HUES48 (cell line): ENCODE results near the gene PRR30.

Experiments used
- H3K27ac ChIP-seq: one replicate; pipeline ENCODE4 v1.7.0; 2013; ENCODE audit warnings: low read depth, low read length, inconsistent platforms
- H3K27me3 ChIP-seq: 2 replicates; pipeline ENCODE4 v1.6.1; 2013; ENCODE audit warnings: mild to moderate bottlenecking, low read length; ENCODE audit not compliant: control insufficient read depth, insufficient read depth
- H3K36me3 ChIP-seq: 2 replicates; pipeline ENCODE4 v1.6.1; 2013; ENCODE audit warnings: low read length; ENCODE audit not compliant: control insufficient read depth, insufficient read depth
- H3K4me1 ChIP-seq: 2 replicates; pipeline ENCODE4 v1.6.1; 2013; ENCODE audit warnings: mild to moderate bottlenecking, low read length; ENCODE audit not compliant: control insufficient read depth, insufficient read depth
- H3K4me3 ChIP-seq: 2 replicates; pipeline ENCODE4 v1.5.1; 2013; ENCODE audit warnings: mild to moderate bottlenecking, low read depth, low read length
- H3K9ac ChIP-seq: 2 replicates; pipeline ENCODE4 v1.6.1; 2013; ENCODE audit warnings: mild to moderate bottlenecking, low read depth, low read length, moderate library complexity
- H3K9me3 ChIP-seq: 2 replicates; pipeline ENCODE4 v1.6.1; 2013; ENCODE audit warnings: low read length; ENCODE audit not compliant: control insufficient read depth, insufficient read depth

PRR30 gene

DNA sequence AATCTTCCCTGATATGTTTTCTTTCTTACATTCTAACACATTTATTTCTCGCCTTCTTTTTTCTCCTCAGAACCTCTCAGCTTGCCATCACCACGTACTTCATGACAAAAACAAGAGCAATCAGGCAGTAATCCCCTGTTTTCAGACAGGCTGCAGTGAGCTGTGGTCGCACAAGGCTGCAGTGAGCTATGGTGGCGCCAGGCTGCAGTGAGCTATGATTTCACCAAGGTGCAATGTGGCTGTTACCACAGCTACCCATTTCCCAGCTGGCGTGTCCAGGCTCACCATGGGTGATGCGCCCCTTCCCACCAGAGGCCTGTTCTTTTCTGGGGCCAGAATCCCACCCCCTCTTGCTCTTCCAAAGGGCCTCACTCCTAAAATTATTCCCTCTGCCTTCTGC, 35.4 kb upstream of the PRR30 start:
- H3K9ac ChIP-seq: no peak overlapping the region
- no peak overlapping the region for H3K4me3 ChIP-seq
- H3K27me3 ChIP-seq: no peaks in the 10 kb centered on the region; the same call in 1 of the 2 replicates
- no peak overlapping the region for H3K27ac ChIP-seq
- H3K36me3 ChIP-seq: no peaks in the 10 kb centered on the region
- H3K9me3 ChIP-seq: no peaks in the 10 kb centered on the region
- no peaks in the 10 kb centered on the region for H3K4me1 ChIP-seq

- no peak overlapping the region for H3K27ac ChIP-seq
- H3K4me1 ChIP-seq: no peaks in the 10 kb centered on the region
- no peaks in the 10 kb centered on the region; the same call in 1 of the 2 replicates for H3K27me3 ChIP-seq
- H3K4me3 ChIP-seq: no peak overlapping the region
- H3K9ac ChIP-seq: no peak overlapping the region
- H3K36me3 ChIP-seq: no peaks in the 10 kb centered on the region
- H3K9me3 ChIP-seq: no peaks in the 10 kb centered on the region
Observed at GRCh38 chr2:27171351-27171848, 32.2 kb upstream of the PRR30 start.

GRCh38 chr2:27170581-27171337, 31.5 kb upstream of the PRR30 start:
- Histone ChIP-seq H3K4me1 (no peaks in the 10 kb centered on the region), H3K27ac (no peak overlapping the region), H3K36me3 (no peaks in the 10 kb centered on the region), H3K27me3 (no peaks in the 10 kb centered on the region; the same call in 1 of the 2 replicates), H3K4me3 (no peak overlapping the region), H3K9me3 (no peaks in the 10 kb centered on the region), H3K9ac (no peak overlapping the region)

GRCh38 chr2:27164960-27165763, 26.0 kb upstream of the PRR30 start:
- Histone ChIP-seq H3K27me3 (no peaks in the 10 kb centered on the region), H3K4me1 (no peaks in the 10 kb centered on the region), H3K36me3 (no peaks in the 10 kb centered on the region), H3K9me3 (peaks cover 4% of the 10 kb centered on the region; the same call in 1 of the 2 replicates), H3K4me3 (no peak overlapping the region), H3K9ac (no peak overlapping the region), H3K27ac (no peak overlapping the region)

DNA sequence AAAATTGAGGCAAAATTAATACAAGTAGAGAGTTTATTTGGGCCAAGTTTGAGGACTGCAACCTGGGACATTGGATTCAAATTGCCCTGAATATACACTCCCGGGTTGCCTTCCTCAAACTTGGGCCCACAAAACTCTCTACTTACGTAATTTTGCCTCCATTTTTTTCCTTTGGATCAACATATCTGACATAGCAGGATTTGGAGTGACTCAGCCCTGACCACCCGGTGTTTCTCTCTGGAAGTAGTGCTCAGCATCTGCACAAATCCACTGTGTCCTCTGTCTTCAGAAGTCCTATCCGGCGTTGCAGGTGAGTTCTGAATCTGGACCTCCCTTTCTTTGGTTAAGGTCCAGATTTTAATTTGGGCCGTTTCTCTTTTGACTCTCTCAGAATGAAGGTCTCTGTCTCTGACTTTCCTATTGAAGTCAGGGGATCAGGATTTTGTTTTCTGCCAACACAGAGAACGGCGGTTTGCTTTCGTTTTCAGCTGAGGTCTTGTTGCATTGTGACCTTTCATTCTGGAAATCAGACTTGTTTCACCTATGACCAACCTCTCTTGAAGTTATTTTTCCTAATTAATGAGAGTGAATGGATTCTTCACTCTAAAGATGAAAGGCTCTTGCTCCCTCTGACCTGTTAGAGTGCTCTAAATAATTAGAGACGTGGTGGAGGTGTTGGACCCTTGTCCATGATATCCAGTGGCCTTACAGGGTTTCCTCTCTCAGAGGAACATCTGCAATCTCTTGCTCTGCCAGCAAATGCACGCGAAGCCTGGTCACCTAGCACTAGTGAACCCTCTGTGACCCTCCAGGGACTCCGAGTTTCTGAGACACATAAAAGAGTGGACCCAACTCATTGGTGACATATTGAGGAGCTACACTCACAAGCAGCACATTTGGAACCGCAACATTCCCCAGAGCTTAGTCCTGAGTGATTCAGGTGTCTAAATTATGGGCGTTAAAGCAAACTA, 23.2 kb upstream of the PRR30 start:
- Histone ChIP-seq H3K9me3 (peaks cover 4% of the 10 kb centered on the region; the same call in 1 of the 2 replicates), H3K27me3 (no peaks in the 10 kb centered on the region), H3K4me3 (no peak overlapping the region), H3K36me3 (no peaks in the 10 kb centered on the region), H3K4me1 (no peaks in the 10 kb centered on the region), H3K27ac (no peak overlapping the region), H3K9ac (no peak overlapping the region)

- no peak overlapping the region for H3K4me3 ChIP-seq
- peaks cover 4% of the 10 kb centered on the region; the same call in 1 of the 2 replicates for H3K9me3 ChIP-seq
- no peaks in the 10 kb centered on the region for H3K36me3 ChIP-seq
- no peaks in the 10 kb centered on the region for H3K27me3 ChIP-seq
- no peaks in the 10 kb centered on the region for H3K4me1 ChIP-seq
- H3K27ac ChIP-seq: no peak overlapping the region
- no peak overlapping the region for H3K9ac ChIP-seq
Observed at GRCh38 chr2:27160191-27160590, 21.0 kb upstream of the PRR30 start.

DNA sequence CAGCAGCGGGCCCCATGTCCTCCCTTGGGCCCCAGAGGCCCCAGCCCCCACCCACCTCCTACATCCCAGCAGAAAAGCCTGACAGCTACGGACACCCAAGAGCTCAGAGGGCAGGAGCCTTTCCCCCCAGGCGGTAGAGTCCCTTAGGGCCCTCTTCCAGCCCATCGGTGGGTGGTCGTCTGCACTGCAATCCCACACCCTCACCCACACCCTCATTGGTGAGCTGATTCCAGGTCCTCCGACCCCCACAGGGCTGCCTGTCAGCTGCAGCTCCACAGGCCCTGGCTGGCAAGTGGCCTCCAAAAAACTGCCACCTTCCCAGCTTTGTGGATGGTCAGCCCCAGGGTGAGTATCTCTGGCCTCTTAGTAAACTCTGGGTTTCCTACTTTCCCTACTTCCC, 20.1 kb upstream of the PRR30 start:
- no peak overlapping the region for H3K4me3 ChIP-seq
- no peak overlapping the region for H3K27ac ChIP-seq
- H3K9me3 ChIP-seq: no peaks in the 10 kb centered on the region
- no peaks in the 10 kb centered on the region for H3K4me1 ChIP-seq
- no peak overlapping the region for H3K9ac ChIP-seq
- H3K36me3 ChIP-seq: no peaks in the 10 kb centered on the region
- H3K27me3 ChIP-seq: no peaks in the 10 kb centered on the region

DNA sequence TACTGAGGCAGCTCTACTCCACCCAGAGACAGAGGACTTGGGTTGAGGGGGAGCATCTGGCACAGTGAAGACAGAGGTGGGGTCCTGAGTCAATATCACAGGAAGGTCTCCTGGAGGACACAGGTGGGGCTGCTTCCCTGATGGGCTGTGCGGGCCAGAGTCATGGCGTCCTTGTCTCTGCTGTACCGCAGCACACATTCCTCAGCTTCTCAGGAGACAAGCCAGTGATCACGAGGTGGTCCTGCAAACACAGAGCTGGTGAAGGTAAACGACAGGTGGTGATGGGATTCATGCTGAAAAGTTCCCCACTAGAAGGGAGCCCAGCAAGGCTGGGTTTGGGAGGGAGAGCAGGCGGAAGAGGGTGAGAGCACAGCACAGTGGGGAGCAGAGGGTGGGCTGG, 19.3 kb upstream of the PRR30 start:
- Histone ChIP-seq H3K4me3 (no peak overlapping the region), H3K9me3 (no peaks in the 10 kb centered on the region)

DNA sequence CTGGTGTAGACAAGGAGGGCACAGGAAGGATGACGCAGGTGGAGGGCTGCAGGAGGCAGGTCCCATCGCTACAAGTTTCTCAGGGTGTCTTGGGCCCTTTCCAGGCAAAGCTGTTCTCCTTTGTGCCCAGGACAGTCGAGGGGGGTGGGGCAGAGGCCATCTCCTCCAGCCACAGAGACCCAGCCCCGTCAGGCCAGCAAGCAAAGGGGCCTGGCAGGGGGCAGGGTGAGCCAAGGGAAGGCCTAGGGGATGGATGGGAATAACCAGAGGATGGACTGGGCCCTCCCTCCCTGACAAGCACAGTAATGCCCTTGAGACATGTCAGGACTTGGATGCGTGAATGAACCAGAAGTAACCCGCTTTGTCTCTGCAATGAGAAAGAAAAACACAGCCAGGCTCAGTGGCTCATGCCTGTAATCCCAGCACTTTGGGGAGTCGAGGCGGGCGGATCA, 15.9 kb upstream of the PRR30 start:
- Histone ChIP-seq H3K36me3 (no peaks in the 10 kb centered on the region), H3K27ac (no peak overlapping the region), H3K9ac (no peak overlapping the region), H3K4me1 (no peaks in the 10 kb centered on the region), H3K27me3 (no peaks in the 10 kb centered on the region), H3K9me3 (no peaks in the 10 kb centered on the region), H3K4me3 (no peak overlapping the region)

More for the DNA sequence above, 19.3 kb upstream of the PRR30 start:
- no peak overlapping the region for H3K27ac ChIP-seq
- H3K36me3 ChIP-seq: no peaks in the 10 kb centered on the region
- H3K9ac ChIP-seq: no peak overlapping the region
- H3K27me3 ChIP-seq: no peaks in the 10 kb centered on the region
- H3K4me1 ChIP-seq: no peaks in the 10 kb centered on the region

DNA sequence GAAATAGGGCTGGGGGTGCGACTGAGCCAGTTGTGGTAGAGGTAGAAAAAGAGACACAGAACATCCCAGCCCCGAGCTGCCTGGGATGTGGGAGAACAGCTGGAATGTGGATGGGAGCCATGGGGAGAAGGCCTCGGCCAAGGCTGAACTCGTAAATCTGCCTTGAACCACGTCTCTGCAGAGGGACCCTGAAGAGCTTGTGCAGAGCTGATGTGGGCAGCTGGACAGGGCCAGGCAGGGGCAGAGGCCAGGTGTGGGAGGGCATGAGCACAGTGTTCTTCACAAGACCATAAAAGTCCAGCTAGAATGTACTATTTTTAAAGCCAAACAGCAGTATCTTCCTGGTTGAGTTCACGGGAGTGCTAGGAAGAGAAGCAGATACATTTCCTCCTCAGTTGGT, 15.3 kb upstream of the PRR30 start:
- H3K9me3 ChIP-seq: no peaks in the 10 kb centered on the region
- no peaks in the 10 kb centered on the region for H3K4me1 ChIP-seq
- no peaks in the 10 kb centered on the region for H3K36me3 ChIP-seq
- H3K4me3 ChIP-seq: no peak overlapping the region
- H3K27me3 ChIP-seq: no peaks in the 10 kb centered on the region
- H3K9ac ChIP-seq: no peak overlapping the region
- H3K27ac ChIP-seq: no peak overlapping the region
